Endothelial cell of umbilical vein (primary cell): ENCODE data around the gene LRRN3. TPM values are rescaled to one million over a fixed set of nuclear protein-coding genes. Genes with fewer than 3 reads are reported as not detected.

Experiments used
- BruUV-seq: library from RNA; stranded (reverse); fragments of 400-500 nt; replicated peaks from 2 replicates; lab custom pipeline; 2021; lab: Mats Ljungman, UMichigan
- CTCF ChIA-PET: fragments of 300-600, 350-600 bp; sonication (Branson Sonifier 250); formaldehyde crosslinking; loops from one replicate; lab custom pipeline; 2021; ENCODE audit warnings: antibody characterized with exemption, inconsistent platforms; lab: Charles Lee
- POLR2A ChIA-PET: fragments of 300-600, 350-600 bp; sonication (Branson Sonifier 250); formaldehyde crosslinking; loops from one replicate; lab custom pipeline; 2021; ENCODE audit warnings: antibody characterized with exemption, inconsistent platforms; lab: Charles Lee
- DNase-seq: peaks from one replicate; pipeline ENCODE4 v3.0.0-alpha.2; 2011; ENCODE audit warnings: low read depth, low spot score
- FAIRE-seq: peaks from 2 replicates; lab custom pipeline; 2011; peaks lifted over from hg19 to GRCh38; lab: Jason Lieb, UNC
- H2AFZ ChIP-seq: 2 replicates; pipeline ENCODE4 v1.6.0; 2012; ENCODE audit warnings: low read depth, low read length, control low read depth, inconsistent platforms
- H3K27ac ChIP-seq: 2 replicates; pipeline ENCODE4 v1.5.1; 2011; ENCODE audit warnings: low read depth, mild to moderate bottlenecking, control low read depth, low read length, moderate library complexity; ENCODE audit not compliant: insufficient read depth
- H3K27me3 ChIP-seq, 2 experiments: 2 replicates each; pipeline versions ENCODE4 v1.6.0 to v1.6.1; 2011; ENCODE audit warnings: low read length in 2 of 2, mixed read lengths in 1 of 2; ENCODE audit not compliant: control insufficient read depth in 2 of 2, insufficient read depth in 2 of 2
- H3K36me3 ChIP-seq, 2 experiments: 2 replicates in 1 of 2; 3 replicates in 1 of 2; pipeline ENCODE4 v1.5.1; 2011; ENCODE audit warnings: low read length in 2 of 2, mild to moderate bottlenecking in 1 of 2, moderate library complexity in 1 of 2; ENCODE audit not compliant: control insufficient read depth in 2 of 2, insufficient read depth in 2 of 2; ENCODE audit errors: extremely low read depth in 1 of 2
- H3K4me1 ChIP-seq: 3 replicates; pipeline ENCODE4 v1.5.1; 2011; ENCODE audit warnings: mild to moderate bottlenecking, low read length; ENCODE audit not compliant: control insufficient read depth, insufficient read depth; ENCODE audit errors: extremely low read depth
- H3K4me2 ChIP-seq: 2 replicates; pipeline ENCODE4 v1.6.1; 2011; ENCODE audit warnings: low read length, control low read depth, mixed read lengths; ENCODE audit not compliant: insufficient read depth
- H3K4me3 ChIP-seq, 3 experiments: fragments of 200-600 bp in 1 of 3; sonication (generic), shearing (Covaris generic) in 1 of 3; replicated peaks in 1 of 3; 2 replicates each; pipeline ENCODE4 v1.5.1; 2011 to 2016; ENCODE audit warnings: control low read depth in 3 of 3, low read length in 3 of 3, mild to moderate bottlenecking in 2 of 3, inconsistent platforms in 1 of 3, low read depth in 1 of 3, moderate library complexity in 1 of 3; ENCODE audit not compliant: insufficient read depth in 1 of 3
- H3K79me2 ChIP-seq: 2 replicates; pipeline ENCODE4 v1.6.0; 2012; ENCODE audit warnings: low read length, inconsistent platforms; ENCODE audit not compliant: control insufficient read depth, insufficient read depth
- H3K9ac ChIP-seq: replicated peaks from 2 replicates; pipeline ENCODE3; 2011; ENCODE audit warnings: low read length, control low read depth; ENCODE audit not compliant: insufficient read depth; ENCODE audit errors: extremely low read depth
- H3K9me1 ChIP-seq: replicated peaks from 3 replicates; pipeline ENCODE4 v1.6.0; 2011; ENCODE audit warnings: mild to moderate bottlenecking, low read length; ENCODE audit not compliant: control insufficient read depth, insufficient read depth; ENCODE audit errors: extremely low read depth
- H3K9me3 ChIP-seq: replicated peaks from 2 replicates; pipeline ENCODE4 v1.5.1; 2012; ENCODE audit warnings: low read length, inconsistent platforms; ENCODE audit not compliant: control insufficient read depth, insufficient read depth
- H4K20me1 ChIP-seq: replicated peaks from 2 replicates; pipeline ENCODE3; 2011; ENCODE audit warnings: mild to moderate bottlenecking, low read length; ENCODE audit not compliant: control insufficient read depth, insufficient read depth; ENCODE audit errors: extremely low read depth
- EZH2 ChIP-seq: IDR thresholded peaks from 2 replicates; pipeline ENCODE4 v1.6.1; 2012; ENCODE audit warnings: borderline replicate concordance, low read depth, mild to moderate bottlenecking, moderate library complexity, low read length, inconsistent platforms; ENCODE audit not compliant: severe bottlenecking
- FOS ChIP-seq: IDR thresholded peaks from 2 replicates; pipeline ENCODE4 v1.6.1; 2011; ENCODE audit warnings: mild to moderate bottlenecking, low read length, moderate library complexity, borderline replicate concordance; ENCODE audit not compliant: insufficient read depth
- GATA2 ChIP-seq: IDR thresholded peaks from 2 replicates; pipeline ENCODE4 v1.7.0; 2011; ENCODE audit warnings: low read depth, mild to moderate bottlenecking, moderate library complexity, mixed read lengths, low read length; ENCODE audit not compliant: insufficient read length, insufficient read depth
- JUN ChIP-seq: IDR thresholded peaks from 2 replicates; pipeline ENCODE4 v1.6.1; 2011; ENCODE audit warnings: borderline replicate concordance, low read depth; ENCODE audit not compliant: insufficient read length, insufficient read depth
- MYC ChIP-seq: IDR thresholded peaks from one replicate; pipeline ENCODE4 v1.6.1; 2011; ENCODE audit warnings: mild to moderate bottlenecking, low read depth, low read length
- POLR2A ChIP-seq: IDR thresholded peaks from 2 replicates; pipeline ENCODE4 v1.6.1; 2012; ENCODE audit warnings: low read depth, mild to moderate bottlenecking, control low read depth, low read length
- POLR2AphosphoS5 ChIP-seq: IDR thresholded peaks from 2 replicates; pipeline ENCODE4 v1.6.1; 2012; ENCODE audit warnings: low read depth, mild to moderate bottlenecking, control low read depth, low read length, moderate library complexity; ENCODE audit not compliant: insufficient read depth
- dilution Hi-C: fragments of 300-500 bp; cut with MboI; formaldehyde crosslinking; loops from one replicate; pipeline ENCODE4 v1.15.0; 2019; ENCODE audit warnings: low sequenced_read_pairs; ENCODE audit not compliant: extremely low pct_ligation_motif_present
- intact Hi-C: fragments of 100-400 bp; cut with micrococcal nuclease; formaldehyde crosslinking; loops from one replicate; pipeline ENCODE4 v1.10.0; 2022
- polyA plus RNA-seq, 4 experiments: library from polyadenylated mRNA; depleted of rRNA in 3 of 4; stranded (reverse) in 3 of 4; unstranded in 1 of 4; fragments of >200 nt; gene quantifications; 2 replicates each; pipeline versions ENCODE4 v1.2.1 to v1.2.3, GENCODE V29; 2011 to 2012; ENCODE audit warnings: missing spikeins in 1 of 4
- total RNA-seq: library from RNA; stranded (reverse); gene quantifications from 2 replicates; pipeline ENCODE4 v1.2.3, GENCODE V29; 2021
- TF ChIP-seq, protein P1 (sequence below), 2 donors: IDR thresholded peaks; 1 replicate in 1 of 2; 2 replicates in 1 of 2; pipeline ENCODE4 v1.5.1; 2011; ENCODE audit warnings: low read length in 2 of 2, mild to moderate bottlenecking in 2 of 2, moderate library complexity in 2 of 2, control low read depth in 1 of 2, inconsistent platforms in 1 of 2, low read depth in 1 of 2; ENCODE audit not compliant: insufficient read depth in 1 of 2; ENCODE audit errors: extremely low read depth in 1 of 2
- TF ChIP-seq, protein P2 (sequence below): IDR thresholded peaks from 2 replicates; pipeline ENCODE4 v1.6.1; 2011; ENCODE audit not compliant: insufficient read depth, insufficient read length

Gene LRRN3
- total and polyA plus RNA-seq, 2 donors (not counting 3 experiments of a cell fraction or from before 2014, with no cell fraction given): not detected

DNA sequence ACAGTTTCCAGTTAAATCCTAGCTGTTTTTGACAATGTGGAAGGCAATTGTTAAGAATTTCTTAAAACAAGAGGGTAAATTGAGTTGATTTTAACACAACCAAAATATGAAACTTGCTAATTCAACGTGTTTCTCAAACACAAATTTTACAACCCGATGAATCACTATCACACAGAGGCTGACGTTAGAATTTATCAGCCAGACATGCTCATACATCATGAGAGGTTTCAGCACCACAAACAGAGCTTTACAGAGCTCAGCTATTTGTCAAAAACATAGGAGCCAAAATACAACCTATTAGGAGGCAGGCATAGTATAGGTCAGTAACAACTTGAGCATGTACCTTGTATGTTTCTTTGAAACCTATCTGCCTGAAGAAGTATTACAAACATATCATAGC lies 36.1 kb downstream of the LRRN3 start:
- no peak overlapping the region for H3K9ac ChIP-seq
- H3K9me3 ChIP-seq: no peaks in the 10 kb centered on the region
- FAIRE-seq (peak; percentile 4), DNase-seq (peak; percentile 9)
- no peak overlapping the region for H2AFZ ChIP-seq
- no peak overlapping the region for H3K4me3 ChIP-seq
- no peaks in the 10 kb centered on the region for H4K20me1 ChIP-seq
- H3K79me2 ChIP-seq: no peaks in the 10 kb centered on the region
- CTCF ChIA-PET: interaction anchor here (0.7 to 2.3 kb wide), 7 partner anchors 9 to 35 kb away, joined by 3 to 15 read pairs (median 4); no protein-coding TSS in a partner anchor
- POLR2A ChIA-PET: no interaction called here
- no TSS peak for BruUV-seq
- no peak overlapping the region for H3K27ac ChIP-seq
- no peaks in the 10 kb centered on the region for H3K4me1 ChIP-seq
- TF ChIP-seq JUN: no peak
- TF ChIP-seq, protein P1, sequence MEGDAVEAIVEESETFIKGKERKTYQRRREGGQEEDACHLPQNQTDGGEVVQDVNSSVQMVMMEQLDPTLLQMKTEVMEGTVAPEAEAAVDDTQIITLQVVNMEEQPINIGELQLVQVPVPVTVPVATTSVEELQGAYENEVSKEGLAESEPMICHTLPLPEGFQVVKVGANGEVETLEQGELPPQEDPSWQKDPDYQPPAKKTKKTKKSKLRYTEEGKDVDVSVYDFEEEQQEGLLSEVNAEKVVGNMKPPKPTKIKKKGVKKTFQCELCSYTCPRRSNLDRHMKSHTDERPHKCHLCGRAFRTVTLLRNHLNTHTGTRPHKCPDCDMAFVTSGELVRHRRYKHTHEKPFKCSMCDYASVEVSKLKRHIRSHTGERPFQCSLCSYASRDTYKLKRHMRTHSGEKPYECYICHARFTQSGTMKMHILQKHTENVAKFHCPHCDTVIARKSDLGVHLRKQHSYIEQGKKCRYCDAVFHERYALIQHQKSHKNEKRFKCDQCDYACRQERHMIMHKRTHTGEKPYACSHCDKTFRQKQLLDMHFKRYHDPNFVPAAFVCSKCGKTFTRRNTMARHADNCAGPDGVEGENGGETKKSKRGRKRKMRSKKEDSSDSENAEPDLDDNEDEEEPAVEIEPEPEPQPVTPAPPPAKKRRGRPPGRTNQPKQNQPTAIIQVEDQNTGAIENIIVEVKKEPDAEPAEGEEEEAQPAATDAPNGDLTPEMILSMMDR (IDR thresholded peaks at IDR 0.05; ENCODE audit: extremely low read depth in 1 of 2, insufficient read depth in 1 of 2, low read depth in 1 of 2, low read length in 2 of 2): no peak
- TF ChIP-seq FOS: no peak
- no peak for TF ChIP-seq EZH2
- TF ChIP-seq GATA2: no peak
- no peak for TF ChIP-seq POLR2A
- no peak for TF ChIP-seq POLR2AphosphoS5
- TF ChIP-seq, protein P2, sequence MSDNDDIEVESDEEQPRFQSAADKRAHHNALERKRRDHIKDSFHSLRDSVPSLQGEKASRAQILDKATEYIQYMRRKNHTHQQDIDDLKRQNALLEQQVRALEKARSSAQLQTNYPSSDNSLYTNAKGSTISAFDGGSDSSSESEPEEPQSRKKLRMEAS: no peak
- TF ChIP-seq MYC: no peak
- H3K4me2 ChIP-seq: no peak overlapping the region
- no peaks in the 10 kb centered on the region for H3K27me3 ChIP-seq
- H3K36me3 ChIP-seq: no peaks in the 10 kb centered on the region
- intact Hi-C loops (no loop called here), dilution Hi-C loops (no loop called here)
- no peaks in the 10 kb centered on the region for H3K9me1 ChIP-seq
